Hematopoietic multipotent progenitor cell treated with erythropoietin and hydrocortisone succinate and interleukin-3 and kit ligand, for 6 days (in vitro differentiated cells): ENCODE data around the gene CES1.
"Not testable (repeated sequence)": the region's sequence is repeated elsewhere in the genome, so short reads cannot be mapped to it uniquely, and the experiment has no call there.

ENCODE experiments used
- DNase-seq: peaks from one replicate; pipeline ENCODE4 v3.0.0-alpha.2; 2015

Gene CES1

DNA sequence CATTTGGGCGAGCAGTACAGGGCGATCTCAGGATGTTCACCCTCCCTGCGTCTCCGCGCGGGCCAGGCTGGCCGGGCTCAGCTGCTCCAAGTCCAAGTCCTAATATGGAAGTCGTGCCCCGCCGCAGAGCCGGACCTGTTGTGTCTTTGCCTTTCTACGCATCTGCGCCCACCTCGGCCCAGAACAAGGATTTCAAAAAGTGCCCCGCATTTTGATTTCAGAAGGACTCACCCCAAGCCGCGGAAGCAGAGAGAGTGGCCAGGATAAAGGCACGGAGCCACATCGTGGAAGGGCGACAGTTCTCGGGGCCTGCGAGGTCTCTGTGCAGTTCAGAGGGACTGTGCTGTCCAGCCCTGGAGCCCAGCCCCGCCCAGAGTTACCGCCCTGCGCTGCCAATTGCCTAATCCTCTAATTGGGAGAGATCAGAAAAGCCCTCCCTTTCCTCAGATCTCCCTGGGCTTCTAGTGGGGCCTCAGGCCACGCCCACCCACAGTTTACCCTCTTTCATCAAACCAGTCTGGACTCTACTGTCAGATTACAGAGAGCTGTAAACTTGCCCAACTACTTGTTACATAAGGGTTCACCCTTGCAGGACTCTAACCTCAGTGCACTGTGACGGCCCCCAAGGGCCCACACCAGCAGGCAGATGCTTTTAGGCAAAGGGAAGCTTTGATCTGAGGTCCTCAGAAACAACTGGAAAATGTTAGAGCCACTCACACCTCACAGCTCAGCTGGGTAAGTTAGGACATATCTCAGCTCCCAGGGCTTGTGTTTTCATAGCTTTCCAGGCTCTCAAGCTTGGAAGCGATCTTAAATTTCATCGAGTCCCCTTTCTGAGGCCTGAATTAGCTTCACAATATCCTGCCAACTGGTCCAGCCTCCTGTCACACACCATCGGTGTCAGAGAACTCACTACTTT, at the start of gene CES1:
Gene CES1 (minus strand): TSS at position 324 of the 919 bp plus-strand sequence. CDS start 41 bp downstream, at position 283.
- DNase-seq, result peak; percentile 18

GRCh38 chr16:55876854-55877253, 44.0 kb upstream of the CES1 start:
- no peak for DNase-seq

DNA sequence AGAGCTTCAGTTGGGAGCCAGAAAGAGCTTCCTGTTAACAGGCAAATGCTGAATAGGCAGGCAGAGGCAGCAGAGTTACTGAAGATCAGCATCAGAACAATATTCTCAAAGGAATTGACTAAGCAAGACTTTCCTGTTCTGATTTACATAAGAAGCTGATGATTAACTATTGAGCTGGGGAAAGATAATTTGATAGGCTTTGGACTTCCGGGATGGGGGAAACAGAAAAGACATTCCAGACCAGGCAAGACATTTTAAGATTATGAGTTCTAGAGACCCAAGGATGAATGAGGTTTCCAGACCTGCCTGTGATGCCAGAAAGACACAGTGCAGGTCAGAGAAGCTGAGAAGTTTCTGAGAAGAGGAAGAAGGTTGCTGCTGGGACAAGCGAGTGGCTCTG, 42.4 kb upstream of the CES1 start, which contains the start of gene CES5A:
Gene CES5A (minus strand): TSS at position 101 of the 400 bp plus-strand sequence. CDS start 152 bp downstream, outside the sequence.
- no peak for DNase-seq

GRCh38 chr16:55873122-55873521, 40.2 kb upstream of the CES1 start:
- DNase-seq, result no peak

- no peak for DNase-seq
Measured at GRCh38 chr16:55872130-55872529, 39.2 kb upstream of the CES1 start.

- DNase-seq, result no peak
Measured at GRCh38 chr16:55871411-55872038, 38.6 kb upstream of the CES1 start.

GRCh38 chr16:55868980-55869379, 36.1 kb upstream of the CES1 start:
- no peak for DNase-seq

- no peak for DNase-seq
Measured at GRCh38 chr16:55868137-55868536, 35.2 kb upstream of the CES1 start.

- DNase-seq, result no peak
Measured at GRCh38 chr16:55861288-55861687, 28.4 kb upstream of the CES1 start.

GRCh38 chr16:55857650-55858049, 24.8 kb upstream of the CES1 start:
- DNase-seq, result not testable (repeated sequence)

DNA sequence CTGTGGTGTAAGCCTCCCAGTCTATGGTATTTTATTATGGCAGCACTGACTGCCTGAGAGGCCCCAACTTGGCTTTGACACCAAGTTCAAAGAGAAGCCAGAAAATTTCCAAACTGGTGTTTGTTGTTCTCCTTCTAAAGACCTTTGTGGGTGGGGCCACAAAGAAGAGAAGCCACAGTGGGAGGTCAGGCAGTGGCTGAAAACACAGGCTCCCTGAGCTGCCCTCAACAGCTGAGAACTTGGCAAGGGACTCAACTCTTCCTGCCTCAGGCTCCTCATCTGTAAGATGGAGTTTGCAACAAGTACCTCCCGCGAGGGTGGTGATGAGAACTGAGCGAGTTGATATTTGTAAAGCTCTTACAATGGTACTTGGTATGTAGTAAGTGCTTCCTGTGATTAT, 24.1 kb upstream of the CES1 start:
- DNase-seq, result no peak

DNA sequence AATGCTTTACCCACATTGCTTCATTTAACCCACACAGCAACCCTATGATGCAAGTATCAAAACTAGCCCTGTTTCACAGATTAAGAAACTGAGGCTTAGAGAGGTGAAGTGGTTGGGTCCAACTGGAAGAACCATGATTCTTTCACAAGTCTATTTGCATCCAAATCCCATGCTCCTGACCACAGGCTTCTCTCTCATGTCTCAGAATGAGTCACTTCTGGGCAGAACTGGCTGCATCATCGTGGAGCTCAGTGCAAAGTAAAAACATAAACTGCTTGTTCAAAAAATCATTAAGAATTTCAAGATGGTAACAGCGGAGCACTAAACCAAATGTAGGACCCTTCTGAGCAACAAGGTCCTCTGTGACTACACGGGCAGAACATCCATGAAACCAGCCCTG, 20.2 kb upstream of the CES1 start:
- DNase-seq, result no peak

- DNase-seq, result no peak
Measured at GRCh38 chr16:55849536-55849935, 16.6 kb upstream of the CES1 start.

GRCh38 chr16:55846598-55847346, 13.9 kb upstream of the CES1 start:
- DNase-seq, result no peak

DNA sequence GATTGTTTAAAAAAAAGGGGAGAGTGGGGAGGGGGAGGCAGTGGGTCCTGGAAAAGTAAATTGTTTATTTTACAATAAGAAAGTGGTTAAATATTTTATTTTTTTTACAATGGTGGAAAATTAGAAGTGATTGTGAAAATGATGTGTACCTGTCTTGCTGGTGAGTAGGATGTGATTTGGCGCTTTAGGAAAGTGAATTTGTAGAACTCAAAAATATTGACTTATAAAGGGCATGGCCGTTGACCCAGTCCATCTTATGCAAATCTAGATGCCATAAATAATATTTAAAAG, 10.2 kb upstream of the CES1 start:
- no peak for DNase-seq

GRCh38 chr16:55842369-55843104, 9.6 kb upstream of the CES1 start:
- peak; percentile 75 for DNase-seq

- peak; percentile 20 for DNase-seq
Measured at GRCh38 chr16:55839115-55839514, 6.2 kb upstream of the CES1 start.

DNA sequence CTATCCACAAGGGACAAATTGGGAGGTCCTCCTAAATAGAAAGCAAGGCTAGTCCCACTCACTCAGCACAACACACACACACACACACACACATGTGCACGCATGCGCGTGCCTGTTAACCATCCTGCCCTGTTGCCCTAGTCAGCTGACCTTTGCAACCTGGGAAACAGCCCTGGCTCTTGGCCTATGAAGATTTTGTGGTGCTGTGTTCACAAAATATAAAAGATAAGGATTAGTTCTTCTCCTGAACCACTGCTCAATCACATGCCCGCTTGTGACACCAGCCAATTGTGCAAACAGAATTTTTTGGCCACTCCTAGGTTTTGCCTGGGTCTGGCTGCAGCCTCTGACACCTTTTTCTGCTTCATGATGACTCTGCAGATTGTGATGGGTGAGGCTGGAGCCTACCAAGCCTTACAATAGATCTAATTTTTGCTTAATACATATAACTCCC, 3.3 kb upstream of the CES1 start:
- peak; percentile 52 for DNase-seq

DNA sequence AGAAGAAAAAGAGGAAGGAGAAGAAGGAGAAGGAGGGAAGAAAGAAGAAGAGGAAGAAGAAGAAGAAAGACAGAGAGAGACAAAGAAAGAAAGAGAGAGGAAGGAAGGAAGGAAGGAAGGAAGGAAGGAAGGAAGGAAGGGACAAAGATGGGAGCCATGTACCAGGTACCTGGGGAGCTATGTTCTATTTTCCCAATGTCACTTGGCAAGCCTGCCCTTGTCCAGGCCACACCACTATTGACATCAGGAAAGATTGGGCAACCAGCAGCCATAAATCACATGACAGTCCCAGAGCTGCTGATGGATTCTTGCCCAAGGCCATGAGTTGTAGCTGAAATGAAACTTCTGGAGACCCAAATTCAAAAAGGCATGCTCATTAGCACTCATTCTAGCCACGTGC, 2.7 kb upstream of the CES1 start:
- peak; percentile 15 for DNase-seq

DNA sequence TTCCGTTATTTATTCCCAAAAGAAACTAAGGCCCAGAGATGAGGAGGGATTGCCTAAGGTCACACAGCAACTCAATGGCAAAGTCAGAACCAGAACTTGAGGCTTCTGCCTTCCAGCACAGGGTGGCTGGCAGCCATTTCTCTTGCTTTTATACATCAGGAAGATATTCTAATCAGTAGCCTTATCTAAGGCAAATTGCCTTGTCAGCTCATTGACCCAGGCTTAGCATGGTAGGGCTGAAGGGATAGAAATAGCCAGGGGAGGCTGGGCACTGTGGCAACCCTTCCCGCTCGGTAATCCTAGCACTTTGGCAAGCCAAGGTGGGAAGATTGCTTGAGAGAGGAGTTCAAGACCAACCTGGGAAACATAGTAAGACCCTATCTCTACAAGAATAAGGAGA, 2.3 kb upstream of the CES1 start:
- not testable (repeated sequence) for DNase-seq

- no peak for DNase-seq
Measured at GRCh38 chr16:55834049-55834448, 1.2 kb upstream of the CES1 start.

DNA sequence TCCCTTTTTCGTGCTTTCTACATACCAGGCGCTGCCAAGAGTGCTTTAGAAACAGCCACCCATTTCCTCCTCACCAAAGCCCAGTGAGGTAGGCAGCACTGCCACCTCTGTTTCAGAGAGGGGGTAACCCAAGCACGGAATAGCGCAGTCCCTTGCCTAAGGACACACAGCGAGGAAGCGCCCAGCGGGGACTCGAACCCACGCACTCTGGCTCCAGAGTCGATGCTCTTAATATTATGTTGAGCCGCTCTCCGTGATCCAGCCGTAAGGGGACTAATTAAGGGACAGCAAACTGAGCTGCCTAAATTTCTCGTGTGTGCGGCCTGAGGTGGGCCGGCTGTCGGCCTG, 497 bp downstream of the CES1 start:
- no peak for DNase-seq
